Kidney epithelial cell (primary cell): ENCODE data around the gene FAM200C. TPM values are rescaled to one million over a fixed set of nuclear protein-coding genes. Genes with fewer than 3 reads are reported as not detected.

Experiments
- DNase-seq: peaks from one replicate; pipeline ENCODE4 v3.0.0-alpha.2; 2010; ENCODE audit warnings: low read depth
- H3K27me3 ChIP-seq: 2 replicates; pipeline ENCODE4 v1.6.0; 2011; ENCODE audit warnings: low read length; ENCODE audit not compliant: control insufficient read depth, insufficient read depth
- H3K36me3 ChIP-seq: 2 replicates; pipeline ENCODE4 v1.5.1; 2011; ENCODE audit warnings: low read length; ENCODE audit not compliant: control insufficient read depth, insufficient read depth
- H3K4me3 ChIP-seq: 2 replicates; pipeline ENCODE4 v1.5.1; 2011; ENCODE audit warnings: low read depth, mild to moderate bottlenecking, control low read depth, low read length
- CTCF ChIP-seq: IDR thresholded peaks from 2 replicates; pipeline ENCODE4 v1.5.1; 2011; ENCODE audit warnings: mild to moderate bottlenecking, moderate library complexity, low read length, control low read depth, inconsistent platforms; ENCODE audit not compliant: insufficient read depth, poor library complexity, severe bottlenecking
- total RNA-seq: library from RNA; depleted of rRNA; stranded (reverse); fragments of >200 nt; gene quantifications from 2 replicates; pipeline ENCODE4 v1.2.3, GENCODE V29; 2015

The FAM200C gene
- total RNA-seq, 1 donor from 2014 or later: 1.9 TPM

- no peak overlapping the region for H3K4me3 ChIP-seq
- H3K36me3 ChIP-seq: no peaks in the 10 kb centered on the region
- no peak for DNase-seq
- no peaks in the 10 kb centered on the region for H3K27me3 ChIP-seq
- TF ChIP-seq CTCF: no peak
Measured at GRCh38 chr5:160363660-160364395, 36.0 kb downstream of the FAM200C start.

- Histone ChIP-seq H3K27me3 (no peaks in the 10 kb centered on the region), H3K36me3 (no peaks in the 10 kb centered on the region), H3K4me3 (no peak overlapping the region)
- DNase-seq: no peak
- no peak for TF ChIP-seq CTCF
Measured at GRCh38 chr5:160363211-160363610, 36.6 kb downstream of the FAM200C start.

GRCh38 chr5:160361624-160362228 lies 38.1 kb downstream of the FAM200C start:
- DNase-seq: no peak
- H3K27me3 ChIP-seq: no peaks in the 10 kb centered on the region
- no peaks in the 10 kb centered on the region for H3K36me3 ChIP-seq
- no peak overlapping the region for H3K4me3 ChIP-seq
- TF ChIP-seq CTCF: no peak

DNA sequence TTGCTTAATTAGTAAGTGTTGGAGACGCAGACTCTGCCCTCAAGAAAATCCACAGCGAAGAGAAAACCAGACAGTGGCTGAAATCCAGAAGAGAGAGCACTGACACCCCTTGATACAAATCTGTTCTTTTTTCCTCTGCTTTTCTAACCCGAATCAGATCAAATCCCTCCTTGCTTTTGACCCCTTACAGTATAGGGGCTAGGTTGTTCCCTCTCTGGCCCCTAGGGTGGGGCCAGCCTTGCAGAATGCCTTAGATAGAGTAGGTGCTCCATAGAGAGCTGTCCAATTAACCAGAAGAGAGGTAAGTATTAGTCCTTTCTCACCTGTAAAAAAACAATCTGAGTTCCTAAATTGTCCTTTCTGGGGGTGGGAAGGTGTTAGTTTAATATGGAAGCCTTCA lies 39.5 kb downstream of the FAM200C start:
- Histone ChIP-seq H3K4me3 (no peak overlapping the region), H3K36me3 (no peaks in the 10 kb centered on the region), H3K27me3 (no peaks in the 10 kb centered on the region)
- DNase-seq: no peak
- no peak for TF ChIP-seq CTCF

GRCh38 chr5:160359816-160360215 lies 40.0 kb downstream of the FAM200C start:
- no peaks in the 10 kb centered on the region for H3K36me3 ChIP-seq
- DNase-seq: no peak
- TF ChIP-seq CTCF: no peak
- no peaks in the 10 kb centered on the region for H3K27me3 ChIP-seq
- no peak overlapping the region for H3K4me3 ChIP-seq
